Ascending aorta (tissue), 2 donors: ENCODE data around the gene JMJD6. TPM values are rescaled to one million over a fixed set of nuclear protein-coding genes. Genes with fewer than 3 reads are reported as not detected.

Source experiments
- DNase-seq, 2 donors: peaks; one replicate each; pipeline ENCODE4 v3.0.0-alpha.2; 2019; ENCODE audit warnings: low spot score in 2 of 2
- H3K27ac ChIP-seq, 2 donors: fragments of 200-600 bp; sonication (generic); one replicate each; pipeline ENCODE4 v1.5.1; 2016 to 2017; ENCODE audit warnings: mild to moderate bottlenecking in 1 of 2
- H3K27me3 ChIP-seq: fragments of 200-600 bp; sonication (generic); one replicate; pipeline ENCODE4 v1.5.1; 2017
- H3K36me3 ChIP-seq, 2 donors: fragments of 200-600 bp; sonication (generic); one replicate each; pipeline ENCODE4 v1.5.1; 2016
- H3K4me1 ChIP-seq, 2 donors: fragments of 200-600 bp; sonication (generic); one replicate each; pipeline ENCODE4 v1.5.1; 2016 to 2017; ENCODE audit warnings: mild to moderate bottlenecking in 1 of 2
- H3K4me3 ChIP-seq, 2 donors: fragments of 200-600 bp; sonication (generic); one replicate each; pipeline ENCODE4 v1.5.1; 2016 to 2017; ENCODE audit warnings: mild to moderate bottlenecking in 1 of 2
- H3K9me3 ChIP-seq, 2 donors: fragments of 200-600 bp; sonication (generic); one replicate each; pipeline ENCODE4 v1.5.1; 2016
- intact Hi-C: fragments of 100-400 bp; cut with DNase I; formaldehyde crosslinking; loops from one replicate; pipeline ENCODE4 v1.15.1; 2023
- total RNA-seq: library from RNA; depleted of rRNA; stranded (reverse); fragments of >200 nt; gene quantifications from one replicate; pipeline ENCODE4 v1.1.0, GENCODE V29; 2016
- TF ChIP-seq, protein P1 (sequence below), 3 experiments: fragments of 200-600 bp in 2 of 3; fragments of 450-650 bp in 1 of 3; sonication (generic) in 2 of 3; IDR thresholded peaks; one replicate each; pipeline ENCODE4 v1.5.1; 2016 to 2019; ENCODE audit warnings: antibody characterized with exemption in 3 of 3, mild to moderate bottlenecking in 1 of 3, moderate library complexity in 1 of 3

JMJD6 gene
- total RNA-seq = 29.4 TPM

DNA sequence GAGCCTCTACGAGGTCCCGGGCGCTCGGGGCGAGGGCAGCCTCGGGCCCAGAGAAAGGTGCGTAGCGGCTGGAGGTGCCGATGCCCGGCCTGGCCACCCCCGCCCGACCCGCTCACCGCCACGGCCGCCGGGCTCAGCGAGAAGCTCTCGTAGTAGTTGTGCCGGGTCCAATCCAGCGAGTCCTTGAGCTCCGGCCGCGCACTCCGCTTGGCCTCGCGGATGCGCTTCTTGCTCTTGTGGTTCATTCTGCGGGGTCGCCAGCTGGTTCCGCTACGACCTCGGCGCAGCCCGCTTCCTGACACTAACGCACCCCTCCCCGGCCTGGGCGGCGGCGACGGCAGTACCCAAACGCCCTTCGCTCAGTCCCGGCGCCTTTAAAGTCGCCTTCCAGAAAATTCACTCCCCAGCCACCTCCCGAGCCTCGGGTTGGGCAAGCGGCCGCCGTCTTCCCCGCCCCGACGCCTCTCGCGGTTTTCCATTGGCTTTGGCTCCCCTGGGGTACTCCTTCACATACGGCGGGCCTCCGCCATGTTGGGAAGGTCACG is at the start of gene JMJD6:
JMJD6 (minus strand) TSS at position 376 of the 545 bp plus-strand sequence; CDS start at position 245, 131 bp downstream.
- peaks cover 39 to 50% of the 10 kb centered on the region in 2 donors for H3K36me3 ChIP-seq
- H3K27me3 ChIP-seq = no peaks in the 10 kb centered on the region
- TF ChIP-seq, protein P1, sequence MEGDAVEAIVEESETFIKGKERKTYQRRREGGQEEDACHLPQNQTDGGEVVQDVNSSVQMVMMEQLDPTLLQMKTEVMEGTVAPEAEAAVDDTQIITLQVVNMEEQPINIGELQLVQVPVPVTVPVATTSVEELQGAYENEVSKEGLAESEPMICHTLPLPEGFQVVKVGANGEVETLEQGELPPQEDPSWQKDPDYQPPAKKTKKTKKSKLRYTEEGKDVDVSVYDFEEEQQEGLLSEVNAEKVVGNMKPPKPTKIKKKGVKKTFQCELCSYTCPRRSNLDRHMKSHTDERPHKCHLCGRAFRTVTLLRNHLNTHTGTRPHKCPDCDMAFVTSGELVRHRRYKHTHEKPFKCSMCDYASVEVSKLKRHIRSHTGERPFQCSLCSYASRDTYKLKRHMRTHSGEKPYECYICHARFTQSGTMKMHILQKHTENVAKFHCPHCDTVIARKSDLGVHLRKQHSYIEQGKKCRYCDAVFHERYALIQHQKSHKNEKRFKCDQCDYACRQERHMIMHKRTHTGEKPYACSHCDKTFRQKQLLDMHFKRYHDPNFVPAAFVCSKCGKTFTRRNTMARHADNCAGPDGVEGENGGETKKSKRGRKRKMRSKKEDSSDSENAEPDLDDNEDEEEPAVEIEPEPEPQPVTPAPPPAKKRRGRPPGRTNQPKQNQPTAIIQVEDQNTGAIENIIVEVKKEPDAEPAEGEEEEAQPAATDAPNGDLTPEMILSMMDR (IDR thresholded peaks at IDR 0.05) = no peak
- H3K9me3 ChIP-seq = no peaks in the 10 kb centered on the region
- peaks cover 24 to 33% of the 10 kb centered on the region in 2 donors for H3K4me1 ChIP-seq
- intact Hi-C loops = loop anchor here (1.0 to 5.0 kb wide), 4 partner anchors 11 to 55 kb away; partner anchors contain the start of gene SRSF2
- peak within 1 kb of the TSS; percentile 93 to 100 for H3K4me3 ChIP-seq
- H3K27ac ChIP-seq = peak within 1 kb of the TSS; percentile 96 to 98
- DNase-seq = peak; percentile 91 to 98

DNA sequence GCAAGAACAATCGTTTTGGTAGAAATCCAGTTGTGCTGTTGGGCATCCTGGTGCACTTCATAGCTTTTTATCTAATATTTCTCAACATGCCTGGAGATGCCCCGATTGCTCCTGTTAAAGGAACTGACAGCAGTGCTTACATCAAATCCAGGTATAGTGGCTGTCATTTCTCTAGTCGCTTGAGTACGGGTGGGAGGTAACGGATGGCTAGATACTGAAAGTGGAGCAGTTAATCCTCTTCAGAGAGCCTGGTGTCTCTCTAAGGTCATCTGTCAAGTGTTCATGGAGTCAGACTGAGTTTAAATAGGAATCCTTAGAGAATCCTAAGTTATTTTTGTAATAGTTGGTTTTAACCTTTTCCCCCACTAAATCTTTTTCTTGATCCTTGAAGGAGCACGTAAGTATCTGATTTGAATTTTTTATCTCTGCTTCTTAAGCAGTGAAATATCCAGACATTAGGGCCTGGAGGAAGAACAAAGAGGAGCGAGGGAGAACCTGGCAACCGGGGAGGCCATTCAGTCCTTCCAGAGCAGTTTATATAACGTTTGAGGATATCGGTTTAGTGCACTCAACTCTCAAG is 48.7 kb upstream of the JMJD6 start:
- no peaks in the 10 kb centered on the region for H3K9me3 ChIP-seq
- no peaks in the 10 kb centered on the region for H3K27me3 ChIP-seq
- peaks cover 68 to 70% of the 10 kb centered on the region in 2 donors for H3K36me3 ChIP-seq
- H3K27ac ChIP-seq = no peak overlapping the region
- intact Hi-C loops = no loop called here
- TF ChIP-seq, protein P1 (IDR thresholded peaks at IDR 0.05) = no peak
- no peak for DNase-seq
- no peak overlapping the region for H3K4me3 ChIP-seq
- H3K4me1 ChIP-seq = no peaks in the 10 kb centered on the region

DNA sequence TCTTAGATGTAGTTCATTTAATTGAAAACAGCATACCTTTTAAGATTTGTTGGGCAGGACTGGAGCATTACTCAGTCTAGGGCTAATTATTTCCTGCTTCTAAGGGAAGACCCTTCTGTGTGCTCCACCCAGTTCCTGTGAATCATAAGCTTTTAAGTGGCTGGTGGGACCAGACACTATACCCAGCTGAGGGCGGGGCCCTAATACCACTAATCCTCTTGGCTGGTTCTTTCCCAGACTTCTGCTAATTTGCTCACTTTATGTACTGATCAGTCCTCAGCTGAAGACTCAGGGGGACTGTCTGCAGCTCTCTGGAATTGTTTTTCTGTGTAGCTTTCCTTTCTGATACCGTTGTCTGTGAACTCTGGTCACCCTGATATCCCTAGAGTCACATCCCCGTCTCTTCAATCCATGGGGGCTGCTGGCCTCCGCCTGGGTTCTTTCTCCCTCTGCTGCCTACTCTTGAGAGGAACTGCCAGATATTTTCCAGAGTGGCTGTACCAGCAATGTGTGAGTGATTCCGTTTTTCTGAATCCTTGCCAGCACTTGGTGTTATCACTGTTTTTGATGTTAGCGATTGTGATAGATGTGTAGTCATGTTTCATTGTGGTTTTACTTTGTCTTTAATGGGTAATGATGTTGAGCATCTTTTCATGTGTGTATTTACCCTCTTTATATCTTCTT is 46.6 kb upstream of the JMJD6 start:
- intact Hi-C loops = no loop called here
- Histone ChIP-seq H3K36me3 (peaks cover 62 to 72% of the 10 kb centered on the region in 2 donors), H3K27ac (peak overlapping the region in 1 of 2 donors; percentile 28), H3K4me3 (no peak overlapping the region), H3K27me3 (no peaks in the 10 kb centered on the region), H3K9me3 (no peaks in the 10 kb centered on the region), H3K4me1 (no peaks in the 10 kb centered on the region)
- TF ChIP-seq, protein P1 (IDR thresholded peaks at IDR 0.05) = no peak
- no peak for DNase-seq

DNA sequence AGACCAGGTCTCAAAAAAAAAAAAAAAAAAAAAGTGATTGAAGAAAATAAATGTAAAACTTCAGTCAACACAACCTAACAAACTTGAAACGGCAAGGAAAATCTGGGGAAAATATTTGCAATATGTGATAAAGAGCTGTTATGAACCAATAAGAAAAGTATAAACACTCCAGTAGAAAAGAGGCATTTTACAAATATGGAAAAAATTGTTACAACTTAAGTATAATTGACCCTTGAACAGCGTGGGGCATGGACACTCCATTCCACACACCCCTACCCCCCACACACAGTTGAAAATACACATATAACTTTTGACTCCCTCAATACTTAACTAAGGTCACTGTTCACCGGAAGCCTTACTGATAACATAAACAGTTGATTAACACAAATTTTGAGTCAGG is 32.2 kb upstream of the JMJD6 start:
- no peak for DNase-seq
- H3K36me3 ChIP-seq = peaks cover 33 to 59% of the 10 kb centered on the region in 2 donors
- H3K4me3 ChIP-seq = no peak overlapping the region
- no peaks in the 10 kb centered on the region for H3K9me3 ChIP-seq
- TF ChIP-seq, protein P1 (IDR thresholded peaks at IDR 0.05) = no peak
- intact Hi-C loops = no loop called here
- no peaks in the 10 kb centered on the region for H3K27me3 ChIP-seq
- H3K27ac ChIP-seq = no peak overlapping the region
- H3K4me1 ChIP-seq = no peaks in the 10 kb centered on the region

DNA sequence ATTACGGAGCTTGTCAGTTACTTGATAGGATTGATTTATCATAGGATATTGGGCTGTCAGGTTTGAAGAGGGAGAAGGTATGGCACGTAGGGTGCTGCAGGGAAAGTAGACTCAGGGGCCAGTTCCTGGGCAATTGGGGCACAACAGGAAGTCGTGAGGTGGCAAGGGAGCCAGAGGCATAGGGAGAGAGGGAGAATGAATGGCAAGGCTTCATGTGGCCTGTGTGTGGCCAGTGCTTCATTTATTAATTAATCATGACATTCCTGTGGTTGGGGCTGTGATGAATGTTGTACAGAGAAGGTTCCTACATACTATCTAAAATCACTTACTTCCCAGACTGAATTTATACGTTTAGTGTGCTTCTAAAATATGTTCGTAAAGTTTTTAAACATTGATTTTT is 30.9 kb upstream of the JMJD6 start:
- H3K9me3 ChIP-seq = no peaks in the 10 kb centered on the region
- no peak for DNase-seq
- no peaks in the 10 kb centered on the region for H3K27me3 ChIP-seq
- no peak overlapping the region for H3K27ac ChIP-seq
- no peaks in the 10 kb centered on the region for H3K4me1 ChIP-seq
- peaks cover 36 to 59% of the 10 kb centered on the region in 2 donors for H3K36me3 ChIP-seq
- intact Hi-C loops = no loop called here
- H3K4me3 ChIP-seq = no peak overlapping the region
- TF ChIP-seq, protein P1 (IDR thresholded peaks at IDR 0.05) = no peak
